RKO (cell line): ENCODE results near the gene ATP10A.

Source experiments
- DNase-seq: peaks from one replicate; pipeline ENCODE4 v3.0.0-alpha.2; 2016; ENCODE audit warnings: low spot score

ATP10A gene

DNA sequence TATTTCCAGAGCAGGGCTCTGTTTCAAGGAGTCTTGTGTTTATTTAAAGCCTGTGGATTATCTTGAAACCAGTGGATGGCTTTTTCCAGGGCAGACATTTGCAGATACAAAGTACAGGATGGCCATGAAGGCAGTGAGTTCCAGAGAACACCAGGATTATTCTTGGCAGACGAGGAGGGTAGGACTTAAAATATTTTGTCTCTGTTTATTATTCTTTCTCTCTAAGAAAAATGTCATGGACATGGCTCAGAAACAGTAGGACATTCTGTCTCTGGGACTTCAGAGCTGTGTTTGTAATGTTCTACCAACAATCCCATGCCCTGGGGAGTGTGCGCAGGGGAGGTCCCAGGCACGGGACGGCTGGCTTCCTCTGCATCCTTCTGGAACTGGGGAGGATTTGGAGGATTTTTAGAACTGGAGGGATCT is 125.9 kb downstream of the ATP10A start:
- DNase-seq: no peak

- no peak for DNase-seq
Observed at GRCh38 chr15:25736461-25736860, 126.7 kb downstream of the ATP10A start.

DNA sequence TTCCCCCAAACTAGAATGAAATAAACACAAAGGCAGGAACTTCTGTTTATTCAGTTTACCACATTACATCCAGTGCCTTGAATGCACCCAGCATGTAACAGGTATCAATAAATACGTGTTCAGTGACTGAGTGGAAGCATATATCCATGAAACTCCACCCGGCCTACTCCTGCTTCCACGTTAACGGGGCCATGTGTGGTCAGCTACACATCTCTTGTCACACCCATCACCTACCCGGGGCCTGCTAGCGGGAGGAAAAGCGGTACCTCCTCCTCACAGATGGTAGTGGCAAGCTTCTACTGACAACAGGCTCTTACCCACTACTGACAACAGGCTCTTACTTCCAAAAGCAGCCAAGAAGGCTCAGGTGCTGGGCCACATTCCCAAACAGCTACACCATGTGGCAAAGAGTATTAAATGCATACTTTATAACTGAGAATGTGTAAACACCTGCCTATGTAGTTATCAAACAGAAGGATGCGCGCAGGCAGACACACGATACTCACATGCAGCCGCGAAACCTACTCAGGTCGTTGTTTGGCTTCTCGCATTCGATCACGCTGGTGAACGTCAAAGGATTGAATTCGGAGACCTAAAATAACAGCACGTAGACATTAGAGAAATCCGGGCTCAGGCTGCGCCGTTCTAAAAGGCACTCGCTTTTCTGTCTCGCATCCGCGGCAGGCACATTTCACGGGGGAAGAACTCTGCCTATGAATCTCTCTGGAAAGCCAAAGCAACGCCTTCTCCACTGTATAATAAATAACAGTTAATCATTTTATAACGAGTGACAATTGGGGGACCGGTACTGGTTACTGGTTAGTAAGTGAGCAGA is 127.4 kb downstream of the ATP10A start:
- DNase-seq: no peak

DNA sequence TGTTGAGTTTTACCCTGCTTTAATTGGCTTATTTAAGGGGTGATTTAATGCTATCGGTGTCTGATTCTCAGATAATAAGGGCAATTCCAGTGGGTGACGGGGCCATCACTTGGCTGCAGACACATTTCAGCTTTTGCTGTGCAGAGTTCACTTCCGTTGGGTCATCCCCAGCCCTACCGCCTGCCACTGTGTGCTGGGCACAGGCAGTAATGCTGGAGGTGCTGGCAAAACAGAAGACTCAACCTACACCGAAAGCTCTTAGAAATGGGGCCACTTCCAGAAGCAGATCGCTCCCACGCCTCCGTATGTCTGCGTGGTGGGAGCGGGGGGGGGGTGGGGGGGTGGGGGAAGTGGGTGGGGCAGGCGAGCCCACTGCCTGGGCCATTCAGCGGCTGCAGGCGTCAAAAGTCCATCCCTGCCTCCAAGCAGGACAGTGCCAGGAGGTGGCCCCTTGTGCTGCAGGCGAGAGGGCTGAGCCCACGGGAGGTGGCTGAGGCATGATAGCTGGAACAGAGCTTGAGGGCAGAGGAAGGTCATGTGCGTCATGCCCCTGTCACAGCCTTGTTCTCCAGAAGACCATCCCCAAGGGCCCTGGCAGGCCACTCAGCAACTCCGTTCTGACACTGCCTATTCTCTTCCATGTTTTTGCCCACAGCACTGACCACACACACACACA is 128.3 kb downstream of the ATP10A start:
- no peak for DNase-seq

- DNase-seq: no peak
Observed at GRCh38 chr15:25733856-25734679, 129.1 kb downstream of the ATP10A start.

DNA sequence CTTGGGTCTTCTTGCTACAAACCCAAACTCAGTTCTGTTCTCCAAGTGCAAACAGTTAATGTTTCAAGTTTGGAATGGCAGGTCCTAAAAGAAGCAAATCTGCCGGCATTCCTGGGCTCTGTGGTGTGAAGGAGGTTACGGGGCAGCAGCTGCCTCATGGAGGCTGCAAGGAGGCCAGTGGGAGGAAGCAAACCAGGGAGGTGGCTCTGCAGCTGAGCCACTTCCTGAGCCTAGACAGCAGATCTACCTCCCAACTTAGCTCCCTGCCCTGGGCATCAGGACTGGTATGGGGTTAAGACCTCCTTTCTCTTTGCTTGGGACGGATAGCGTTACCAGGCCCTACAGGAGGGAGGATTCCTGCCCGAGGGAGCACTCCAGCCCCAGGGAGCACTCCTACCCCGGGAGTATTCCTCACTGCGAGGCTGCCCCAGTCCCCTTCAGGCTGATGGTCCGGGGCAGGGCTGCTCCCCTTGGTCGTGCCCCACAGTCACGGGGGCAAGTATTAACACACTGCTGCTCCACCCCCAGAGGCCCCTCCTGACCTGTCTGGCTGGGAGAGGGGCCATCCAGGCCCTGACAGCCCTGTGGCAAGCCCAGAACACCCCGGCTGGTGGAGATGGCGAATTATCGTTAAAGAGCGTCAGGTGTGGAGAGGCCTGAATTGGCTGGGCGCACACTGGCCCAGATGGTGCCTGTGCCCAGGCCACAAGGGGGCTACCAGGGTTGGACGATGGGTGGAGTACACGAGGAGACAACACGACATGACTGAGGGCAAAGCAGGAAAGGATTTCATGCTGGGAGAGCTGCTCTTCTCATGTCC is 129.9 kb downstream of the ATP10A start:
- no peak for DNase-seq

DNA sequence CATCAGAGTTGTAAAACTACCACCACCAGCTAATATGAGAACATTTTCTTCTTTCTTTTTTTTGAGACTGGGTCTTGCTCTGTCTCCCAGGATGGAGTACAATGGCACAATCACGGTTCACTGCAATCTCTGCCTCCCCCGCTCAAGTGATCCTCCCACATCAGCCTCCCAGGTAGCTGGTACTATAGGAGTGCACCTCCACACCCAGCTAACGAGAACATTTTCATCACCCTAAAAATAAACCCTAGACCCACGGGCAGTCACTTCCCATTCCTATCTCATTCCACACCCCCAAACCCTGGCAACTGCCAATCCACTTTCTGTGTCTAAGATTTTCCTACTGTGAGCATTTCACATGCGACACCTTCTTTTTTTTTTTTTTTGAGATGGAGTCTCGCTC is 130.9 kb downstream of the ATP10A start:
- DNase-seq: no peak

DNA sequence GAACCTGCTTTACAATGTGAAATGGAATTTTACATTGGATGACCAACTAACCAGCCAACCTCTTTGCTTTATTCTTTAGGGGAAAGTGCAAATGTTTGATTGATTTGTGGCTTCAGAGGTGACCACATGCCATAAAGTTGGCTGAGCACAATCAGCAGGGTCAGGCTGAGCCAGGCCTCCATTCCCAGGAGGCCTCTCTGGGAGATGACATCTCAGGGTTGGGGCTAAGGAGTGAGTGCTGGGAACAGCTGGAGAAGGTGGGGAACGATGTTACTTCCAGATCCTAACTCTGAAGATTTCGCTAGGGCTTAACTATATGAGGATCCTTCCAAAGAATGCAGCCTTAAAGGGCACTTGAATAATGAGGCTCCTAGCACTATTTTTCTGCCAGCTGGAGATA is 131.7 kb downstream of the ATP10A start:
- DNase-seq: no peak

- DNase-seq: no peak
Observed at GRCh38 chr15:25730918-25731317, 132.2 kb downstream of the ATP10A start.

- no peak for DNase-seq
Observed at GRCh38 chr15:25728816-25729215, 134.3 kb downstream of the ATP10A start.

DNA sequence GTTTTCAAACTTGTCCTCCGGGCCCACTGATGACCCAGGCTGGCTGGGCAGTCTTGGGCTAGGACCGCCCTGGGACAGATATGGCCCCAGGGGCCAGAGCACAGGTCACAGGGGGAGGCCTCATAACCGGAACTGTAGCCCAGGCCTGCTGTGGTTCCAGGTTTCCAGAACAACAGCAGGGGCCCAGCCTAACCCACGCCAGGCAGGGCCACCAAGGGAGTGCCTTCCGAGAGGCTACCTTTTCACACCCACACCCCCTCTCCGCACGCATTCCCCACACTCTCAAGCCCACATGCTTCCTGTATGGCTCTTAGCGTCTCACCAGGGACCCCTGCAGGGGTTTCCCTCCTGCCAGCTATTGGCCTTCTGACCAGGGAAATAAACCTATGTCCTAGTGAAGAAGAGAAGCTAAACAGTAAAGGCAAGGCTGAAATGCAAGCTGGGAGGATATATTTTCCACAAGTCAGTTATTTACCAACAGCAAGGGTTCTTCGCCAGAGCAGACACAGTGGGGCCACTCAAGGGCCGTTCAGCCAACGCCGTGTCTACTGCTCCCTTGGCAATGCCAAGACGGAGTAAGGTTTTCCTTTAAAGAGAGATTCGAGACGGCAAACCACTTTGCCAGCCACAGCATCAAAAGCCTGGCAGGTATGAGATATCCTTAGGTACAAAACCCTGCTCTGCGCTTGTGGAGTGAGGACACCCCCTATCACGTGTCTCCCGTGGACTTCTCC is 135.1 kb downstream of the ATP10A start:
- DNase-seq: no peak

DNA sequence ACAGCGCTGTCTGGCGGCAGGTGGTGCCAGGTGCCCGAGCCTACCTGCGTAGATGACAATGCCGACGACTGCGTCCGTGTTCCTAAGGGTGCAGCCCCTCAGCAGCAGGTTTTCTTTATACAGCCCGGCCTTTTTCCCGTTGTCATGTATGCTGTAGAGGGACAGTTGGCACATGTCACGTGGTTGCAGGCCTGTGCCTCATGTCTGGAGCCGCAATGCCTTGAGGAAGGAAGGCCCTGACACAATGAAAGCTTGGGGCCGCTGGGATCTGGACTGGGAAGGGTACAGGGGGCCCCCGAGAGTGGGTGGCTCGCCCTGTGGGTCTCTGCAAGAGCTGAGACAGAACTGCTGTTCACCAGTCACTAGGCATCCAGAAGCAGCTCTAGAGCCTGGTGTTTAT is 136.0 kb downstream of the ATP10A start:
- no peak for DNase-seq

- DNase-seq: no peak
Observed at GRCh38 chr15:25725758-25726157, 137.4 kb downstream of the ATP10A start.

DNA sequence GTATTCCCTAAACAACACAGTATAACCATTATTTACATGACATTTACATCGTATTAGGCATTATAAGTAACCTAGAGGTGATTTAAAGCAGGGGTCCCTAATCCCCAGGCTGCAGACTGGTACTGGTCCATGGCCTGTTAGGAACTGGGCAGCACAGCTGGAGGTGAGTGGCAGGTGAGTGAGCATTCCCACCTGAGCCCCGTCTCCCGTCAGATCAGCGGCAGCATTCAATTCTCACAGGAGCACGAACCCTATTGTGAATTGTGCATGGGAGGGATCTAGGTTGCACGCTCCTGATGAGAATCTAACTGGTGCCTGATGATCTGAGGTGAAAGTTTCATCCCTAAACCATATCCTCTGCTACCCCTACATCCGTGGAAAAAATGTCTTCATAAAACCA is 138.2 kb downstream of the ATP10A start:
- DNase-seq: no peak

- DNase-seq: no peak
Observed at GRCh38 chr15:25721605-25721955, 141.5 kb downstream of the ATP10A start.

GRCh38 chr15:25719101-25719985 is 143.8 kb downstream of the ATP10A start:
- no peak for DNase-seq

GRCh38 chr15:25718597-25718996 is 144.5 kb downstream of the ATP10A start:
- DNase-seq: no peak

DNA sequence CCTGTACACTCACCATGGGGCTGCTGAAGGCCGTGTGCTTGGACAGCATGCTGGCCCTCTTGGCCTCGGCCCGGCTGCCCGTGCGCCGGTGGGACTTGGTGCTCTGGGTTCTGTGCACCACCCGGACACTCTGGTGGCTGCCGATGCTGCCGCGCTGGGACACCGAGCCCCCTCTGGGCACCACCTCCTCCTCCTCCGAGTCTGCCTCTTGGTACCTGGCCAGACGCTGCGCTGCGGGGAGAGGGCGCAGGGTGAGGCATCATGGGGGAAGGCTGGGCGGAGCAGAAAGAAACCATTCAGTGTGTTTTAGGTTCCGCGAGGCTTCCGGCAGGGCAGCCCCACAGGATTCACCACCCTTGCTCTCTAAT is 145.0 kb downstream of the ATP10A start:
- DNase-seq: no peak

GRCh38 chr15:25717457-25718168 is 145.5 kb downstream of the ATP10A start:
- no peak for DNase-seq

DNA sequence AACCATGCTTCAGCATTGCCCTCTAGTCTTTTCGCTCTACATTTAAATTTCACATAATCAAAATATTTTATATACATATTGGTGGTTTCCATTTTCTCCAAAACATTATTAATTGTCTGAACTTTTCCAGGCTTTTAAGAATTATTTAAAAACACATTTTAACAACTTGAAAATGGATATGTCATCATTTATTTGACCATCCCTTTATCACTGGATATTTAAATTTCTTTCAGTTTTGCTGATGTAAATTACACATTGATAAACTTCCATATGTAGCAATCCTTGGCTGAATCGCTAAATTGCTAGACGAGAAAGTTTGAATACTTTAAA is 146.0 kb downstream of the ATP10A start:
- DNase-seq: no peak
